ENCODE results near the gene LIMS3. TPM values are rescaled to one million over a fixed set of nuclear protein-coding genes. Genes with fewer than 3 reads are reported as not detected.
"Not testable (repeated sequence)": the region's sequence is repeated elsewhere in the genome, so short reads cannot be mapped to it uniquely, and the experiment has no call there.

Gene LIMS3, protein sequence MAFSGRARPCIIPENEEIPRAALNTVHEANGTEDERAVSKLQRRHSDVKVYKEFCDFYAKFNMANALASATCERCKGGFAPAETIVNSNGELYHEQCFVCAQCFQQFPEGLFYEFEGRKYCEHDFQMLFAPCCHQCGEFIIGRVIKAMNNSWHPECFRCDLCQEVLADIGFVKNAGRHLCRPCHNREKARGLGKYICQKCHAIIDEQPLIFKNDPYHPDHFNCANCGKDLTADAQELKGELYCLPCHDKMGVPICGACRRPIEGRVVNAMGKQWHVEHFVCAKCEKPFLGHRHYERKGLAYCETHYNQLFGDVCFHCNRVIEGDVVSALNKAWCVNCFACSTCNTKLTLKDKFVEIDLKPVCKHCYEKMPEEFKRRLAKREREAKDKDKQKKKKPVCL
- total RNA-seq (1.2 and 4.3 TPM in 2 replicates), polyA plus RNA-seq (5.2 and 5.7 TPM in 2 replicates)

DNA sequence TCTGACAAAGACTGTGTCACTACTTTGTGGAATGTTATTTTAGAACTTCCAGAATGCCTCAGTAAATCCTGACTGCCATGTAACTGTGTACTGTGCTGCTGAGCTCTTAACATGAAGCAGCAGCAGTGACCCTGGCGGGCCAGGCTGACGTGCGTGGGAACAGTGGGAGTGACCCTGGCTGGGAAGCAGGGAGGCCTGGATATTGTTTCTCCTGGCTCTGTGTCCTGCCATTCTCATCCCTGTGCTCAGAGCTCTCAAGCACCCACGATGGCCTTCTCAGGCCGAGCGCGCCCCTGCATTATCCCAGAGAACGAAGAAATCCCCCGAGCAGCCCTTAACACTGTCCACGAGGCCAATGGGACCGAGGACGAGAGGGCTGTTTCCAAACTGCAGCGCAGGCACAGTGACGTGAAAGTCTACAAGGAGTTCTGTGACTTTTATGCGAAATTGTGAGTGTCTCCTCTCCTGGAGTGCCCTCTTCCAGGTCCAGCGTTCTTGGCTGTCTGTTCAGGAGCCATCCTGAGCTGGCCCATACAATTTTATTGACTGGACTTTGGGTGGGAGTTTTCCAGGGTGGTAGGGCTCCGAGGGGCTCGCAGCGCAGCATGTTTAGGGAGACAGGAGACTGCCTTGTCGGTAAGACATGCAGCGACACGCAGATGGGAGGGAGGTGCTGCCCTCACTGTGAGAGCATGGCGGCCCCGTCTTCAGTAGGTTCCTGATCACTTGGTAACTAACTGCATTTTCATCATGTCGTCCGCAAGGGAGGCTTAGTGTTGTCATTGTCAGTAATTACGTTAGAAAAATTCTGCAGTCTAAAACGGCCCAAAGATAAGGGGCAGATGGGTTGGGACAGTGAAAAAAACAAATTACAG lies at the start of gene LIMS3:
TSS of gene LIMS3 (plus strand) at position 227 of the 875 bp plus-strand sequence. CDS start at position 268, 41 bp downstream.
- H3K36me3 ChIP-seq; H3K4me1 ChIP-seq (ENCODE audit: low read depth); DNase-seq (ENCODE audit: low read depth in 1 of 2, low spot score in 1 of 2); H3K9me3 ChIP-seq (ENCODE audit: low read depth); H3K27me3 ChIP-seq; H3K27ac ChIP-seq; H3K4me3 ChIP-seq: not testable (repeated sequence)

DNA sequence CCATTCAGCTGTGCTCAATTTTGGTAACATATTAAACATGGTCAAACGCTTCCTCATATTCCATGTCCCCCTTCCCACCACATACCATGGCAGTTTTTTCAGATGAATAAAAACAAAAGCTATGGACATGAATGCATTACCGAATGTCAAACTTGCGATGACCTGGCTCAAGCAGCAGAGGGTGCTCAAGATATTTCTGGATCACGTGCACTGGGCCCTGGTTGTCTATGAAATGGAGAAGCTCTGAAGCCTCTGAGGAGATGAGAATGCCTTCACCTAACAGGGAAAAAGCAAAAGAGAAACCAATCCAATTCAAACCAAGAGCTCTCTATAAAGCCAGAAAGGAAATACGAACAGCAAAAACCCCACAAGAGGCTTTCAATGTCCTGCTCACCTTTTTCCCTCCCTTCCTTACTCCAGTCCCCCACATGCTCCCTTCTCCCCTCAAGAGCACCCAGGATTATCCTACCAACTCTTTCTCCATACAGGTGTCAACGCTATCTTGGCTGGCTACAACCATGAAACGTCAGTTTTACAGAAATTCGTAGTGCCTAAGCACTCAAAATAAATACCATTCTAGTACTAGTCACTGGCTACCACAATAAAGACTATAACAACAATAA lies 27.2 kb upstream of the LIMS3 start:
- not testable (repeated sequence) for DNase-seq (ENCODE audit: low read depth in 1 of 2, low spot score in 1 of 2); H3K4me1 ChIP-seq (ENCODE audit: low read depth); H3K27ac ChIP-seq; H3K27me3 ChIP-seq; H3K9me3 ChIP-seq (ENCODE audit: low read depth); H3K4me3 ChIP-seq; H3K36me3 ChIP-seq

DNA sequence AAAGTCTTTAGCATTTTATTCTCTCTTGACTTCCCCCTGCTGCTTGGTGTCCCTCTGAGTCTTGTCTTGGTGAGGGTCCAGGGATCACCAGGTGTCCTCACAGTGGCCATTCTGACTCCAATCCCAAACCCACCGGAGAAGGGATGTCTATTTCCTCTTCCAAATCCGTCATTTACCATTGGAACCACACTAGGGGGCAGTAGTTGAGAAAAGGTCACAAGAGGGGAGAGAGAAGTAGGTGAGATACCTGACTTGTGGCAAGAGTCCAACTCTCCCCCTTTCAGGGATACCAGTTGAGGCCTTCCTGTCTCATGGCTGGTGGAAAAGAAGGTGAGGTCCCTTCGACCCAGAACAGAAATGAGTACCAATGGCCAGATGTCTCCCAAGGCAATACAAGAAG lies 21.9 kb upstream of the LIMS3 start:
- not testable (repeated sequence) for H3K9me3 ChIP-seq (ENCODE audit: low read depth); DNase-seq (ENCODE audit: low read depth in 1 of 2, low spot score in 1 of 2); H3K4me3 ChIP-seq; H3K4me1 ChIP-seq (ENCODE audit: low read depth); H3K27me3 ChIP-seq; H3K27ac ChIP-seq; H3K36me3 ChIP-seq

DNA sequence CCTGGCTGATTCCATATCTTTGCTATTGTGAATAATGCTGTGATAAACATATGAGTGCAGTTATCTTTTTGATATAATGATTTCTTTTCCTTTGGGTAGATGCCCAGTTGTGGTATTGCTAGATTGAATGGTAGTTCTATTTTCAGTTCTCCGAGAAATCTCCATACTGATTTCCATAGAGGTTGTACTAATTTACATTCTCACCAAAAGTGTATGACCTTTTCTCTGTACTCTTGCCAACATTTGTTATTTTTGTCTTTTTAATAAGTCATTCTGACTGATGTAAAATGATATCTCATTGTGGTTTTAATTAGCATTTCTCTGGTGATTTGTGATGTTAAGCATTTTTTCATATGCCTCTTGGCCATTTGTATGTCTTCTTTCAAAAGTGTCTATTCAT lies 16.4 kb upstream of the LIMS3 start:
- not testable (repeated sequence) for H3K4me3 ChIP-seq; H3K27me3 ChIP-seq; H3K9me3 ChIP-seq (ENCODE audit: low read depth); DNase-seq (ENCODE audit: low read depth in 1 of 2, low spot score in 1 of 2); H3K4me1 ChIP-seq (ENCODE audit: low read depth); H3K36me3 ChIP-seq; H3K27ac ChIP-seq

DNA sequence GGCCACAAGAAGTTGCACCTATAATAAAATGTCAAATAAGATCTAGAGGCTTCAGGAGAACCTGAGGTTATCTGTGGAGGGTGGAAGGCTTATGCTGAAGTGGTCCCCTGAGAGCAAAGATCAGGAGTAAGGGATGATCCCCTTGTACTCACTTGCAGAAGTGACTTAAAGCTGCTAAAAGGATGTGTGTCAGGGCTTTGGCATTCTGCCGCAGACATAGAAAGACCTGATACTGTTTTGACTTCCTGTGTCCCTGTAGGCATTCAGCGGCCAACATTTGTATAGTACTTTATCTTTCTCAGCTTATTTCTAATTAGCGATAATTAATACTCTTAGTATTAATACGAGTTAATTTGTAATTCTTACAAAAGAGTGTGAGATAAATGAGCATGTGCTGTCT lies 10.1 kb upstream of the LIMS3 start:
- H3K36me3 ChIP-seq; H3K9me3 ChIP-seq (ENCODE audit: low read depth); H3K4me1 ChIP-seq (ENCODE audit: low read depth); DNase-seq (ENCODE audit: low read depth in 1 of 2, low spot score in 1 of 2); H3K4me3 ChIP-seq; H3K27ac ChIP-seq; H3K27me3 ChIP-seq: not testable (repeated sequence)

DNA sequence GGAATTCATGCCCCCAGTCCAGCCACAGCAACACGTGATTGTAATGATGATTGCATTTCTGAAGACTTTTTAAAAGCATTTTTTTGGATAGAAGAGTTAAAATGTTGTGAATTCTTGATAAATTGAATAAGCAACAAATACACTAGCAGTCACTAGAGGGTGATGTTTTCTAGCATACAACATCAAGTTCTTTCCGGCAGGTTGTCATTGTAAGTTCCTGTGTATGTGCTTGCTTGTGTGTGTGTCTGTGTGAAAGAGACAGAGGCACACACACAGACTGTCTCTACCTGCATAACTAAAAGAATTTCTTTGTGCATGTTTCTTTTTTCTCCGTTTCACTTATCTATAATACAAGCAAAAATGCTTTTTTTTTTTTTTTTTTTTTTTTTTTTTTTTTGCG lies 8.6 kb upstream of the LIMS3 start:
- H3K27ac ChIP-seq; H3K27me3 ChIP-seq; H3K36me3 ChIP-seq; DNase-seq (ENCODE audit: low read depth in 1 of 2, low spot score in 1 of 2); H3K4me1 ChIP-seq (ENCODE audit: low read depth); H3K9me3 ChIP-seq (ENCODE audit: low read depth); H3K4me3 ChIP-seq: not testable (repeated sequence)

DNA sequence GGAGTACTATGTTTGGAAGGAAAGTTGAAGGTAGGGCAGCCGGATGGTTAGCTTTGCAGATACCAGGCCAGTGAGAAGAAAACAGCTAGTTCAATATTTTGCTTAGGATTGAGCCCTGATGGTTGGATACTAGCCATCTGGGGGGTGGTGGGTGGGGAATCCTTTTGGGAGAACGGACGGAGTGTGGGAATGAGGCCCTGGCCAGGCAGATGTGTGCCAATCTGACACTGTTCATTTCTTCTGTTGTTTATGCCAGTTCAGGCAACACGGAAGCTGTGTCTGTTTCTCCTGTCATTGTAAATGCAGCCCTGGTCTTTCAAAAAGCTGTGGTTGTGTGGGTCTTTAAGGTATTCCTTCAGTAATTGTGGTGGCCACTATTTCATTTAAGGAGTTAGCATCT lies 7.5 kb upstream of the LIMS3 start:
- H3K4me3 ChIP-seq; DNase-seq (ENCODE audit: low read depth in 1 of 2, low spot score in 1 of 2); H3K27me3 ChIP-seq; H3K27ac ChIP-seq; H3K4me1 ChIP-seq (ENCODE audit: low read depth); H3K9me3 ChIP-seq (ENCODE audit: low read depth); H3K36me3 ChIP-seq: not testable (repeated sequence)

DNA sequence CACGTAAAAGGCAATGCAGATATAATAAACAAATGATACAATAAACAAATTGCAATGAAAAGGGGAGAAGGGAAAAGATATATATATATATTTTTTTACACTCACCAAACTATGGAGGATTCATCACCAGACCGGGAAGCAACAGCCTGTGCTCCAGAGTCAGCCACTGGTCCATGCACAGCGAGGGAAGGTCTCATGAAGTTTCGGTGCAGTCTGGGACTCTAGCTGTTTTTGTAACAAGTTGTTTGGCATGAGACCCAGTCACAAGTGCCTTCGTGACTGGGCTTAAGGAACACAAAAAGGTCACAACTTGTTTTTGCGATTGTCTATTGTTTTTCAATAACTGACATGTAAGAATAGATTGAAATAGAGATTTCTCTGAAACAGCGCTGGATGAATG lies 4.8 kb upstream of the LIMS3 start:
- not testable (repeated sequence) for H3K36me3 ChIP-seq; DNase-seq (ENCODE audit: low read depth in 1 of 2, low spot score in 1 of 2); H3K4me3 ChIP-seq; H3K27ac ChIP-seq; H3K9me3 ChIP-seq (ENCODE audit: low read depth); H3K4me1 ChIP-seq (ENCODE audit: low read depth); H3K27me3 ChIP-seq

DNA sequence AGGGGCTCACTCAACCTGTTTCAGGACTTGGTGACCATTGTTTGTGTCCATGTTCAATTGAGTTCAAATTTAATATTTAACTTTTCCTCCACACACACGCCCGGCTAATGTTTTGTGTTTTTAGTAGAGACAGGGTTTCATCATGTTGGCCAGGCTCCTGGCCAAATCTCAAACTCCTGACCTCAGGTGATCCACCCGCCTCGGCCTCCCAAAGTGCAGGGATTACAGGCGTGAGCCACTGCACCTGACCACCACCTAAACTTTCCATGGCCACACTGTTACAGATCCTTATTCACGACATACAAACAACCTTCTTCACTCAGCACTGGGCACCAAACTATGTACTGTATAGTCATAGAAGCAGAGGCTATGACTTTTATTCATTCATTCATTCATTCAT lies 4.3 kb upstream of the LIMS3 start:
- H3K36me3 ChIP-seq; H3K27ac ChIP-seq; H3K4me3 ChIP-seq; H3K4me1 ChIP-seq (ENCODE audit: low read depth); DNase-seq (ENCODE audit: low read depth in 1 of 2, low spot score in 1 of 2); H3K27me3 ChIP-seq; H3K9me3 ChIP-seq (ENCODE audit: low read depth): not testable (repeated sequence)

DNA sequence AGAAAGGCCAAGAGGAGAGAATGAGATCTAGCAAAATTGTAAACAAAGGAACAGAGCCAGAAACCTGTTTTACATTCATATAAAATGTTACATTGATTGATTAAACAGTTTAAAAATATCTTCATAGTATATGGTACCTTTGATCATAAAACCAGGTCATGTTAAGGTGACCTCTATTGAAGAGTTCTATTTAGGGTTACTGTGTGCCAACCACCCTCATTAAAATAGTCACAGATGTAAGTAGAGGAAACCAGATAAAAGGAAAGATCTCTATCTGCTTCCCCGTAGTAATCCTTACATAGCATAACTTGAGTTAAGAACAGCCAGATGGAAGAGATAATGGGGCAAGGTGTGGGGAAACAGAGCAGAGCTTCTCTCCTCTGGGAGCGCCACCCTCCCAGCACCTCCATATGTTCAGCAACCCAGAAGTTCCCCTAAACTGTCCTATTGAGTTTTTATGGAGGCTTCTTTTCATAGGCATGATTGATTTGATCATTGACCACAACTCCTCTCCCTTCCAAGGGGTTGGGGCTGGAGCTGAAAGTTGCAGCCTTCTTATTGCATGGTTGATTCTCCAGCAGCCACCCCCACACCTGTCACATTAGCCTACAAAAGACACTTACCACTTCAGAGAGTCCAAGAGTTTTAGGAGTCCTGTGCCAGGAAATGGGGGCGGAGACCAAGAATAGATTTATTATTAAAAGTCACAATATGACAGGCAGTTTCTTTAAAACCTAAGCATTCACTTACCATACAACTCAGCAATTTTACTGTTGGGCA lies 3.2 kb upstream of the LIMS3 start:
- not testable (repeated sequence) for DNase-seq (ENCODE audit: low read depth in 1 of 2, low spot score in 1 of 2); H3K4me3 ChIP-seq; H3K36me3 ChIP-seq; H3K9me3 ChIP-seq (ENCODE audit: low read depth); H3K4me1 ChIP-seq (ENCODE audit: low read depth); H3K27ac ChIP-seq; H3K27me3 ChIP-seq

DNA sequence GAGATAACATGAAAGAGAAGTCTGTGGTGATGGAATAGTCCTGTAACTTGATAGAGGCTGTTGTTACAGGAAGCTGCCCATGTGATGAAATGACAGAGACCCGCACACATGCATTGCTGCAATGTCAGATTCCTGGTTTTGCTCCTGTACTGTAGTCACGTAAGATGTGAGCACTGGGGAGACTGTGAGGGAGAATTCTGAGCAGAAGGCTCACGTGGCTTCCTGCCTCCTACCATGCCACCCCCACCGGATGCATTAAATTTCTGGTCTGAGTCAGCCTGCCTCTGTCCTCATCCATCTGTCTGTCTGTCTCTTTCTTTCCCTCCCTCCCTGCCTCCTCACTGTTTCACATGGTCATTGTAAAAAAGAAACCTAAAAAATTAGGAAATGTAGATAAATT lies 2.3 kb upstream of the LIMS3 start:
- DNase-seq (ENCODE audit: low read depth in 1 of 2, low spot score in 1 of 2); H3K4me1 ChIP-seq (ENCODE audit: low read depth): not testable (repeated sequence)

DNA sequence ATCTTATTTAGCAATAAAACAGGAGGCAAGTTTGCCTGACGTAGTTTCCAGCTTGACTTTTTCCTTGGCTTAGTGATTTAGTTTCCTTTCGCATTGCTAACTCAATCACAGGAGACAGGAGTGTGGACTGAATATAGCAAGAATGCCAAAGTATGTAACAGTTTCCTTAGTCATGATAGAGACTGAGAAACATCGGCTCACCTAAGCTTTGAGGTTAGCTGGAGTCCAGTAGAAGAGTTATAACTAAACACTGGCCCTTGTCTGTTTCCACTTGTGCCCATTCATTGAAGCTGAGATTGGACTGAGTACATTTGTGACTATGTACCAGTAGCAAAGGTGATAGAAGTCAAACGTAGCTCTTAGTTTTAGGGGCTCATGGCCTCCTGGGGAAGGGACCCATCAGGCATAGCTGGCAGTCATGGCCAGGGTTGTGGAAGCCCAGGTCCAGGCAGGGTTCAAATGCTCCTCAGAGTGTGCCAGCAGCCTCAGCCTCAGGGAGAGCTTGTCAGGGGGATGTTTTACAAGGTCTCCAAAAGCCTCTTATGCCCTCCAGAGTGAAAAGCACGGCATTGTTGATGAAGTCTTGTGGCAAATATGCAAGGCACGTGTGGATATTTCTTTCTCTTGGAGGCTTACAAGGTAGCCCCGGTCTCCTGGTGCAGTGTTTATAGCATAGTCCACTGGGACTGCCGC lies 573 bp upstream of the LIMS3 start:
- not testable (repeated sequence) for H3K27ac ChIP-seq; H3K27me3 ChIP-seq; DNase-seq (ENCODE audit: low read depth in 1 of 2, low spot score in 1 of 2); H3K4me1 ChIP-seq (ENCODE audit: low read depth); H3K36me3 ChIP-seq; H3K4me3 ChIP-seq; H3K9me3 ChIP-seq (ENCODE audit: low read depth)

More for the DNA sequence above, 2.3 kb upstream of the LIMS3 start:
- not testable (repeated sequence) for H3K4me3 ChIP-seq; H3K9me3 ChIP-seq (ENCODE audit: low read depth); H3K27ac ChIP-seq; H3K36me3 ChIP-seq; H3K27me3 ChIP-seq

DNA sequence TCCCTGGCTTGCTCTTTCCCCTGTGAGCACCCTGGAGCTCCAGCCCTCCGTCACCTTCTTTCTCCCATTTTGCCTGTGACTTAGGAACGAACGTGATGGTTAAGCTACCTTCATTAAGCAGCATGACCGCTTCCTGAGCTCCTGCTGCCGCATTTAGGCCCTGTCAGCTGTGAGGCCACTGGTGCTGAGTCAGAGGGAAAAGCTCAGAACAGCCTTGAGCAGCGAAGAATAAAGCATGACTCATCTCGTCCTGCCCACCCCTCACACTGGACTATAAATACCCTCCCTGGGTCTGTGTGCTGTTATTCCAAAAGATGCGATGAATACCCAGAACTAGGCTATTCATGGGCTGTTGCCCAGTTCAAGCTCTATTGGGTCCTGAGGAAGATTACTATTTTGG lies 7.3 kb downstream of the LIMS3 start:
- not testable (repeated sequence) for H3K27me3 ChIP-seq; H3K4me1 ChIP-seq (ENCODE audit: low read depth); H3K36me3 ChIP-seq; H3K27ac ChIP-seq; H3K9me3 ChIP-seq (ENCODE audit: low read depth); DNase-seq (ENCODE audit: low read depth in 1 of 2, low spot score in 1 of 2); H3K4me3 ChIP-seq
